OCI-LY7 (cell line): ENCODE measurements around the gene RAD50.

Source experiments
- EZH2phosphoT487 ChIP-seq: fragments of 200-600 bp; sonication (generic); IDR thresholded peaks from 2 replicates; pipeline ENCODE4 v1.6.1; 2018; ENCODE audit warnings: low read depth, borderline replicate concordance, mild to moderate bottlenecking, mixed run types, antibody characterized with exemption, low read length, moderate library complexity, mixed read lengths
- TF ChIP-seq, protein P1 (sequence below): fragments of 200-600 bp; sonication (generic); conservative IDR thresholded peaks from 2 replicates; pipeline ENCODE4 v1.5.1; 2014; ENCODE audit warnings: mild to moderate bottlenecking, antibody characterized with exemption, low read length, moderate library complexity, mixed read lengths

DNA sequence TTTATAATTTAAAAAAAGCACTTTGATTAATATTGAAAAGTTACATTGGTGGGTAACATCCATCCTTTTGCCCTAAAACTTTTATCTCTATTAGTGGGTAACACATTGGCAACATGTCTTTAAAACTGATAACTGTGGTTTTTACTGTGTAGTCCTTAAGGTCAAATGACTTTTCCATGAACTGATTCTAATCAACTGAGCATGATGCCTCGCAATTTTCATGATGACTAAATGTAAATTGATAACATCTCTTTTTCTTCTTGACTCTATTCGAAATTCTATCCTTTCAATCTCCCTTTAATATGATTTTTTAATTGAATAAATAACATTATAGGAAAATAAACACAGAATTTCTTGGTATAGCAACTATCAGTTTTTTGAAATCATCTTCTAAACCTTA is 7.2 kb upstream of the RAD50 start:
- TF ChIP-seq, protein P1, sequence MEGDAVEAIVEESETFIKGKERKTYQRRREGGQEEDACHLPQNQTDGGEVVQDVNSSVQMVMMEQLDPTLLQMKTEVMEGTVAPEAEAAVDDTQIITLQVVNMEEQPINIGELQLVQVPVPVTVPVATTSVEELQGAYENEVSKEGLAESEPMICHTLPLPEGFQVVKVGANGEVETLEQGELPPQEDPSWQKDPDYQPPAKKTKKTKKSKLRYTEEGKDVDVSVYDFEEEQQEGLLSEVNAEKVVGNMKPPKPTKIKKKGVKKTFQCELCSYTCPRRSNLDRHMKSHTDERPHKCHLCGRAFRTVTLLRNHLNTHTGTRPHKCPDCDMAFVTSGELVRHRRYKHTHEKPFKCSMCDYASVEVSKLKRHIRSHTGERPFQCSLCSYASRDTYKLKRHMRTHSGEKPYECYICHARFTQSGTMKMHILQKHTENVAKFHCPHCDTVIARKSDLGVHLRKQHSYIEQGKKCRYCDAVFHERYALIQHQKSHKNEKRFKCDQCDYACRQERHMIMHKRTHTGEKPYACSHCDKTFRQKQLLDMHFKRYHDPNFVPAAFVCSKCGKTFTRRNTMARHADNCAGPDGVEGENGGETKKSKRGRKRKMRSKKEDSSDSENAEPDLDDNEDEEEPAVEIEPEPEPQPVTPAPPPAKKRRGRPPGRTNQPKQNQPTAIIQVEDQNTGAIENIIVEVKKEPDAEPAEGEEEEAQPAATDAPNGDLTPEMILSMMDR = no peak
- TF ChIP-seq EZH2phosphoT487 = no peak
